ENCODE results near the gene PRKCD. TPM values are rescaled to one million over a fixed set of nuclear protein-coding genes. Genes with fewer than 3 reads are reported as not detected.

PRKCD gene
- total RNA-seq, 4 donors from 2014 or later = 27.9 to 31.3 (median 29.3) TPM

DNA sequence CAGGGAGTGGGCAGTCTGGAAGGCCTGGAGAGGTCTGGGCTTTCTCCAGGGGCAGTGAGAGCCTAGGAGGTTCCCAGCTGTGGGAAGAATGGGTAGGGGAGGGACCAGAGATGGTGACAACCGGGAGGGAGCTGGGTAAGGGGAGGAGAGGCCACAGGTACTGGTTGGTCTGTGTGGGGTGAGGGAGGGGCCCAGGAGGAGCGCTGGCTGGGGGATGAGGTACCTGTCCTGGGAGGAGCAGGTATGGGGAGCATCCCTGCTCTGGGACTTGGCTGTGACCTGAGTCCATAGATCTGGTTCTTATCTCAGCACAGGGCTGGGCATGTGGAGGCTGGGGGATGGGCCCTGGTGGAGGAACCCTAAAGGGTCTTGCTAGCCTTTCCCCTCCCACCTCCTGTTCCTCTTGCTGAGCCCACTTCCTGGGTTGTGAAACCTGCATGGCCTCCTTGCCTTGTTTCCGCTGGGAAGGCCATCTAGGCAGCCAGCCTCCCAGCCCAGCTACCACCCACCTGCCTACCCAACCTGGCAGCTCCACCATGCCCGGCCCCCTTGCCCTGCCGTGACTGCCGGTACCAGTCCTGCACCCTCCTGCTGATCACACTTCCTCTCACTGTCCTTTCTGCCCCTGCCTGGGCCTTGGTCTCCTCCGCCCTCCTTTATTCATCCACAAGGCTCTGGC lies 11.0 kb downstream of the PRKCD start:
- TF ChIP-seq, protein P1, sequence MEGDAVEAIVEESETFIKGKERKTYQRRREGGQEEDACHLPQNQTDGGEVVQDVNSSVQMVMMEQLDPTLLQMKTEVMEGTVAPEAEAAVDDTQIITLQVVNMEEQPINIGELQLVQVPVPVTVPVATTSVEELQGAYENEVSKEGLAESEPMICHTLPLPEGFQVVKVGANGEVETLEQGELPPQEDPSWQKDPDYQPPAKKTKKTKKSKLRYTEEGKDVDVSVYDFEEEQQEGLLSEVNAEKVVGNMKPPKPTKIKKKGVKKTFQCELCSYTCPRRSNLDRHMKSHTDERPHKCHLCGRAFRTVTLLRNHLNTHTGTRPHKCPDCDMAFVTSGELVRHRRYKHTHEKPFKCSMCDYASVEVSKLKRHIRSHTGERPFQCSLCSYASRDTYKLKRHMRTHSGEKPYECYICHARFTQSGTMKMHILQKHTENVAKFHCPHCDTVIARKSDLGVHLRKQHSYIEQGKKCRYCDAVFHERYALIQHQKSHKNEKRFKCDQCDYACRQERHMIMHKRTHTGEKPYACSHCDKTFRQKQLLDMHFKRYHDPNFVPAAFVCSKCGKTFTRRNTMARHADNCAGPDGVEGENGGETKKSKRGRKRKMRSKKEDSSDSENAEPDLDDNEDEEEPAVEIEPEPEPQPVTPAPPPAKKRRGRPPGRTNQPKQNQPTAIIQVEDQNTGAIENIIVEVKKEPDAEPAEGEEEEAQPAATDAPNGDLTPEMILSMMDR (IDR thresholded peaks at IDR 0.05) = no peak
- no peak for TF ChIP-seq POLR2AphosphoS5 (IDR thresholded peaks at IDR 0.05)
- peaks cover 45% of the 10 kb centered on the region for H3K4me1 ChIP-seq
- WGBS = 72% methylated on average over 7 of the region's 7 CpGs
- no peaks in the 10 kb centered on the region for H3K9me3 ChIP-seq
- H3K27me3 ChIP-seq = no peaks in the 10 kb centered on the region
- DNase-seq (ENCODE audit: low spot score in 2 of 2) = no peak
- H3K36me3 ChIP-seq = peaks cover 23% of the 10 kb centered on the region
- no peak overlapping the region for H3K27ac ChIP-seq
- H3K4me3 ChIP-seq = no peak overlapping the region

DNA sequence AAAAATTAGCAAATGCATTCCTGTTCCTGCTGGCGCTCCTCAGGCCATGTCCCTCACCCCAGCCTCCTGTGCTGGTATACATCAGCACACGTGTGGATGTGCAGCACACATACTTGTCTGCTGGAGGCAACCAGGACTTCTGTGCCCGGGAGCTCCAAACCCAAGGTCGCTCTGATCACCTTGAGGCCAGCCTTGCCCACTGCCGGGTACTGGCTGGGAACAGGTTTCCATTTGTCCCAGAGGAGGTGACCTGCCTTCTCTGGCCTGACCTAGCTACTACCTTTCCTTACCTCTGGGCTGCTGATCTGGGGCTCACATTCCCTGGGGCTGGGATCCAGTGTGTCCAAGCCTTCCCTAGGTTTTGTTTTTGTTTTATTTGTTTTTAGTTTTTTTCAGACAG lies 12.1 kb downstream of the PRKCD start:
- Histone ChIP-seq H3K4me3 (no peak overlapping the region), H3K27ac (no peak overlapping the region), H3K4me1 (peaks cover 34% of the 10 kb centered on the region), H3K36me3 (peaks cover 23% of the 10 kb centered on the region), H3K9me3 (no peaks in the 10 kb centered on the region), H3K27me3 (no peaks in the 10 kb centered on the region)
- DNase-seq (ENCODE audit: low spot score in 2 of 2) = no peak
- 89% methylated on average over 5 of the region's 5 CpGs for WGBS
- TF ChIP-seq, protein P1 (IDR thresholded peaks at IDR 0.05) = no peak
- TF ChIP-seq EP300 (IDR thresholded peaks at IDR 0.05) (no peak), POLR2AphosphoS5 (IDR thresholded peaks at IDR 0.05) (no peak), POLR2A (IDR thresholded peaks at IDR 0.05) (no peak)

DNA sequence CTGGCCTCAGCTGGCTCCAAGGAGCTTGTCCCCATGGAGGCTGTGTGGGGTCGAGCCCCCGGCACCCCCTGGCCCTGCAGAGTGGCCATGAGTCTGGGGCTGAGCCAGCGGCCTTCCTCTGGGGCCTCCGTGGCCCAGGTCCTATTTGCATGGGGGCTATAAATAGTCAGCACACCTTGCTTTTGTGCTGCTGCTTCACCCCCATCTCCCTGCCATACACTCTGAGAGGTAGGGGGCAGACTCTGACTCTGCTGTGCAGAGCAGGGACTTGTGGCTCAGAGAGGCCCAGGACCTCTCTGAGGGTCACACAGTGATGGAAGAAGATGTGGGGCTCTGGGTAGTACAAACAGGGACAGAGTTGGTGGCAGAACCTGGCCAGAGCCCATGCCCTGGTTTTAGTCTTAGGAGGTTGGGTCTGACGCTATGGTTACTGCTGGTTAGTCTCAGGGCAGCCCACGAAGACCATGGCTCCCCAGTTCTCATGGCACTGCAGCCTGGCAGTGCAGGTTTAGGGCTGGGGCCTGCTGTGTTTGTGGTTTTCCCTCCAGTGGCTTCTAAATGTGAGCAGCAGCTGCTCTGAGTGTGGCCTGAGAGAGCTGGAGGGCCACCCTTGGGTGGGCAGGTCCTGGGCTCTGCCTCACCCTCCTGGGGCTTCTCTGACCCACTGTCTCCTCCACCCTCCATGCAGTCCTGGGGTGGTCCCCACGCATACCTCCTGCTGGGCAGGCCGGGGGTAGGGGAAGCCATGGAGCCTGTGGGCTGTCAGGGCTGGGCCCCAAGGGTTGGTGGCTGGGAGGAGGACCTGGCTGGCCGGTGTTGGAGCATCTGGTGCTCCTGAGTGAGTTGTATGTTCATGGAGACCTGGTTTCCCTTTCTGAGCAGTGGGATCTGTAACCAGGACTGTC lies 13.6 kb downstream of the PRKCD start:
- H3K9me3 ChIP-seq = no peaks in the 10 kb centered on the region
- no peaks in the 10 kb centered on the region for H3K27me3 ChIP-seq
- H3K4me1 ChIP-seq = peaks cover 19% of the 10 kb centered on the region
- H3K4me3 ChIP-seq = no peak overlapping the region
- peaks cover 35% of the 10 kb centered on the region for H3K36me3 ChIP-seq
- whole genome bisulfite sequencing = 63% methylated on average over 5 of the region's 9 CpGs
- TF ChIP-seq EP300 (IDR thresholded peaks at IDR 0.05) (no peak), POLR2AphosphoS5 (IDR thresholded peaks at IDR 0.05) (no peak), POLR2A (IDR thresholded peaks at IDR 0.05) (no peak)
- TF ChIP-seq, protein P1 (IDR thresholded peaks at IDR 0.05) = no peak
- no peak for DNase-seq (ENCODE audit: low spot score in 2 of 2)
- no peak overlapping the region for H3K27ac ChIP-seq

DNA sequence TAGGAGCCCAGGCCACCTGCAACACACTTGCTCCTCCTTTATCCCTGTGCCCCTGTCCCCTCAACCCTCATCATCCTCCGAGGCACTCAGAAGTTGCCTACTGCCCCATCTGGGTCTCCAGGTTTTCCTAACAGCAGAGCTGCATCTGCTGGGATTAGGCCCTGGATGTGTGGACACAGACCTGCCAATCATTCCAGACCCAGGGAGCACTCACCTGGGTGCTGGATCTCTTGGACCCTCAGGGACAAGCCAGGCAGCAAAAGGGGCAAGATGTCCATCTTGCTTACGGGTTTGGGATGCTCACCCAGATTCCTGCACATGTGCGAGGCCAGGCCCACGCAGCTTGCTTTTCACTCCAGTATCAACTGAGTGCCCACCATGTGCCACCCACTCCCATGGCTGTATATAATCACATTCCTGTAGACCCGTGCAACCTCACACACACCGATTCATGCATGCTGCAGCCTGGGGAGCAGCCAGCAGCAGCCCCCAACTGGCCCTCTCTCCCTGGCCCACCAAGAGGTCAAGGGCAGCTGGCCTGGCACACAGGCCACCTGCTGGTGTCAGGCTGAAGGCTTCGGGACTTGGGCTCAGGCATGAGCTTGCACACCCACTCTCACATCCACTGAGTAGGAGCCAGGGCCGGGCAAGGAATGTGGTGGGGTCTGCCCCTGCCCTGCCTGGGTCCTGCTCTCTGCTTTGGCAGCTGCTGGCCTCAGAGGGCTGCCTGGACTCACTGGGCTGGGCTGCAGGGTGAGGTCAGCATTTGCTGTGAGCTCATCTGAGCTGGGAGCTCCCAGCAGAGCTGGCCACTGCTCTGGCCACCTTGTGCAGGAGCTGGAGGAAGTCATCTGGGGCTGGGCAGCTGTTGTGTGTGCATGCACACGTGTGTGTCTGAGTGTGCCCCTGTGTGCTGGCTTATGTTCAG lies 14.9 kb downstream of the PRKCD start:
- no peaks in the 10 kb centered on the region for H3K27me3 ChIP-seq
- no peaks in the 10 kb centered on the region for H3K9me3 ChIP-seq
- TF ChIP-seq EP300 (IDR thresholded peaks at IDR 0.05) = no peak
- TF ChIP-seq POLR2AphosphoS5 (IDR thresholded peaks at IDR 0.05) = no peak
- no peak for TF ChIP-seq POLR2A (IDR thresholded peaks at IDR 0.05)
- TF ChIP-seq, protein P1 (IDR thresholded peaks at IDR 0.05) = no peak
- H3K36me3 ChIP-seq = peaks cover 48% of the 10 kb centered on the region
- no peak for DNase-seq (ENCODE audit: low spot score in 2 of 2)
- no peak overlapping the region for H3K27ac ChIP-seq
- WGBS = 79% methylated on average over 6 of the region's 9 CpGs
- H3K4me1 ChIP-seq = peaks cover 8% of the 10 kb centered on the region
- no peak overlapping the region for H3K4me3 ChIP-seq
